ENCODE data around the gene CACNA1C.
A peak's percentile ranks its signal among the peaks of the same experiment; 100 is the strongest.
"Not testable (repeated sequence)": the region's sequence is repeated elsewhere in the genome, so short reads cannot be mapped to it uniquely, and the experiment has no call there.

The CACNA1C gene

GRCh38 chr12:2481346-2481745, 428.6 kb downstream of the CACNA1C start:
- H3K4me3 Mint-ChIP-seq, result no peak overlapping the region
- ATAC-seq (no peak), DNase-seq (no peak)
- peaks cover 7% of the 10 kb centered on the region for H3K27me3 Mint-ChIP-seq
- peak overlapping the region in 1 of 2 donors; percentile 56 for H3K27ac Mint-ChIP-seq
- H3K9me3 Mint-ChIP-seq, result no peaks in the 10 kb centered on the region
- no peaks in the 10 kb centered on the region for H3K4me1 Mint-ChIP-seq

DNA sequence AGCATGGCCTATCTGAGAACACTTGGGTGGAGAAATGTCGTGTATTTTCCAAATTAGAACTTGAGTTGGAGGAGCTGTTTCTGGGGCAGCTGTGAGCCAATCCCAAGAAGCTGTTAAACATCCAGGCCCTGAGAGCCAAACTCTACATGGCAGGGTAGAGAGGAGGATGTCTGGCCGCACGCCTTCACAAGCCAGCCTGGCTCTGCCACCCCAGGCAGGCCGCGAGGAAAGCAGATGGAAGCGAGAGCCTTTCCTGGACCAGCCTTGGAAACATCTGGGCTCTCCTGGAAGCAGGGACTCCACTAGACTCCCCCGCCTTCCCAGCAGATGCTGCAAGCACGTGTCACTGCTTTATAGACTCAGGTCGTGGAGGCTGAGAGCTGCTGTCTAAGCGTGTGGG, 429.2 kb downstream of the CACNA1C start:
- Mint-ChIP-seq H3K4me1 (no peaks in the 10 kb centered on the region), H3K4me3 (no peak overlapping the region), H3K27me3 (peaks cover 7% of the 10 kb centered on the region), H3K27ac (peak overlapping the region; percentile 16 to 25), H3K9me3 (no peaks in the 10 kb centered on the region)
- no peak for ATAC-seq
- DNase-seq, result no peak

GRCh38 chr12:2482938-2483660, 430.3 kb downstream of the CACNA1C start:
- Mint-ChIP-seq H3K9me3 (no peaks in the 10 kb centered on the region), H3K27me3 (peaks cover 7% of the 10 kb centered on the region), H3K4me1 (no peaks in the 10 kb centered on the region), H3K27ac (no peak overlapping the region), H3K4me3 (no peak overlapping the region)
- ATAC-seq (no peak), DNase-seq (no peak)

DNA sequence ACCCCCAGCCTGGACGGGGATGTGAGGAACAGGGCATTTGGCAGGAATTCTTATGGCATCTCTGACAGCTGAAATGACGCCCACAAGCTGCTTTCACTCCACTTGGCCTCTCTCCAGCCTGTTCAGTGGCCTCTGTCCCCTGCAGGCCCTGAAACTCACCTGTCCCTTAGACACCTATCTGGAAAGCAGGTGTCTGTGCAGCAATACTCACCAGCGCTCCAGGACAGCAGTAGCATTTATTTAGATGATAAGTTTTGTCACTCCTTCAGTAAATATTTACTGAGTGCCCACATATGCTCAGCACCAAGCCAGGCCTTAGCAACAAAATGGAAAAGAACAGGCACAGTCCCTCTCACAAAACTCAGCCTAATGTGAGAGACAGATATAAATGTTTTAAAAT, 430.9 kb downstream of the CACNA1C start:
- Mint-ChIP-seq H3K4me1 (no peaks in the 10 kb centered on the region), H3K9me3 (no peaks in the 10 kb centered on the region), H3K27ac (no peak overlapping the region), H3K4me3 (no peak overlapping the region), H3K27me3 (peaks cover 7% of the 10 kb centered on the region)
- DNase-seq (no peak), ATAC-seq (no peak)

- H3K27ac Mint-ChIP-seq, result no peak overlapping the region
- H3K27me3 Mint-ChIP-seq, result peaks cover 7% of the 10 kb centered on the region
- ATAC-seq (no peak), DNase-seq (no peak)
- H3K4me1 Mint-ChIP-seq, result no peaks in the 10 kb centered on the region
- H3K9me3 Mint-ChIP-seq, result no peaks in the 10 kb centered on the region
- H3K4me3 Mint-ChIP-seq, result no peak overlapping the region
Measured at GRCh38 chr12:2484141-2484776, 431.5 kb downstream of the CACNA1C start.

DNA sequence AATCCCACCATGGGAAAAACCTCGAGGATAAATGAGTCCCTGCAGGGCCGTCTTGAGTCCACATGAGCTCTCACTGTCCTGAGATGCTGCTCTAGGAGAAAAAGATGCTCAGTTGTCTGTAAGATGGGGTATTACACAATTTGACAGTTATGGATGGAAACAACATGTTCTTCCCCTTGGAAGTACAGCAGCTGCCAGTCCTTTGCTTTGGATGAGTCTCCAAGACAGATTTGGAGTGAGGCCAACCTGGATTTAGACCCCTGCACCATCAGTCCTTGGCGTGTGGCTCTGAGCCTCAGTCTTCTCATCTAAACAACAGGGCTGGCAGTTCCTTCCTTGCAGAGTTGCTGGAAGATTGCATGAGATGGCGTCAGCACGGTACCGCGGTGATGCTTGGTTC, 432.9 kb downstream of the CACNA1C start:
- no peak for DNase-seq
- no peaks in the 10 kb centered on the region for H3K27me3 Mint-ChIP-seq
- no peaks in the 10 kb centered on the region for H3K9me3 Mint-ChIP-seq
- no peak overlapping the region for H3K4me3 Mint-ChIP-seq
- no peaks in the 10 kb centered on the region for H3K4me1 Mint-ChIP-seq
- no peak for ATAC-seq
- H3K27ac Mint-ChIP-seq, result no peak overlapping the region

- no peaks in the 10 kb centered on the region for H3K9me3 Mint-ChIP-seq
- ATAC-seq (no peak), DNase-seq (no peak)
- no peaks in the 10 kb centered on the region for H3K4me1 Mint-ChIP-seq
- no peak overlapping the region for H3K27ac Mint-ChIP-seq
- no peak overlapping the region for H3K4me3 Mint-ChIP-seq
- H3K27me3 Mint-ChIP-seq, result no peaks in the 10 kb centered on the region
Measured at GRCh38 chr12:2486796-2487195, 434.0 kb downstream of the CACNA1C start.

- H3K27me3 Mint-ChIP-seq, result no peaks in the 10 kb centered on the region
- H3K4me1 Mint-ChIP-seq, result no peaks in the 10 kb centered on the region
- H3K9me3 Mint-ChIP-seq, result no peaks in the 10 kb centered on the region
- DNase-seq (no peak), ATAC-seq (no peak)
- H3K27ac Mint-ChIP-seq, result no peak overlapping the region
- no peak overlapping the region for H3K4me3 Mint-ChIP-seq
Measured at GRCh38 chr12:2487278-2487677, 434.5 kb downstream of the CACNA1C start.

- Mint-ChIP-seq H3K27me3 (no peaks in the 10 kb centered on the region), H3K4me1 (no peaks in the 10 kb centered on the region), H3K4me3 (no peak overlapping the region), H3K9me3 (no peaks in the 10 kb centered on the region), H3K27ac (no peak overlapping the region)
- DNase-seq (no peak), ATAC-seq (no peak)
Measured at GRCh38 chr12:2488131-2488530, 435.3 kb downstream of the CACNA1C start.

- ATAC-seq (no peak), DNase-seq (no peak)
- Mint-ChIP-seq H3K4me1 (no peaks in the 10 kb centered on the region), H3K9me3 (no peaks in the 10 kb centered on the region), H3K27ac (no peak overlapping the region), H3K4me3 (no peak overlapping the region), H3K27me3 (no peaks in the 10 kb centered on the region)
Measured at GRCh38 chr12:2488596-2488995, 435.8 kb downstream of the CACNA1C start.

DNA sequence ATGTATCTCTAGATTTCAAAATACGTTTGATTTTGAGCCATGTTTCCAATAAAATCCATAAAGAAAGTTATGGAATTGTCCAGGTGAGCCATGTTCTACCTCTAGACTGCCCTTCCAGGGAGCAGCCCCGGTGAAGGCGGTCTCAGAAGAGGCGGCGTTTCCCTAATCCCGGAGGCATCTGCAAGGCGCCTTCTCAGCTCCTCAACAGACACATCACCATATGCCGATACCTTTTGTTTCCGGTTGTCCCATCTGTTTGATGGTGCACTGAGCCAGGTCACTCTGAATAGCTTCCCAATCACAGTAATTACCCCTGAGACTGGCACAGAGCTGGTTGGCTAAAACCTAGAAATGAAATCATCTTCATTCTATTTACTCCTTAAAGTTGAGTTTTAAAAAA, 436.5 kb downstream of the CACNA1C start:
- ATAC-seq (no peak), DNase-seq (no peak)
- Mint-ChIP-seq H3K4me3 (no peak overlapping the region), H3K27me3 (no peaks in the 10 kb centered on the region), H3K27ac (no peak overlapping the region), H3K4me1 (no peaks in the 10 kb centered on the region), H3K9me3 (no peaks in the 10 kb centered on the region)

GRCh38 chr12:2490831-2491230, 438.0 kb downstream of the CACNA1C start:
- ATAC-seq, result no peak
- H3K27me3 Mint-ChIP-seq, result peaks cover 8% of the 10 kb centered on the region
- no peaks in the 10 kb centered on the region for H3K9me3 Mint-ChIP-seq
- H3K27ac Mint-ChIP-seq, result no peak overlapping the region
- no peak for DNase-seq
- no peak overlapping the region for H3K4me3 Mint-ChIP-seq
- H3K4me1 Mint-ChIP-seq, result no peaks in the 10 kb centered on the region

DNA sequence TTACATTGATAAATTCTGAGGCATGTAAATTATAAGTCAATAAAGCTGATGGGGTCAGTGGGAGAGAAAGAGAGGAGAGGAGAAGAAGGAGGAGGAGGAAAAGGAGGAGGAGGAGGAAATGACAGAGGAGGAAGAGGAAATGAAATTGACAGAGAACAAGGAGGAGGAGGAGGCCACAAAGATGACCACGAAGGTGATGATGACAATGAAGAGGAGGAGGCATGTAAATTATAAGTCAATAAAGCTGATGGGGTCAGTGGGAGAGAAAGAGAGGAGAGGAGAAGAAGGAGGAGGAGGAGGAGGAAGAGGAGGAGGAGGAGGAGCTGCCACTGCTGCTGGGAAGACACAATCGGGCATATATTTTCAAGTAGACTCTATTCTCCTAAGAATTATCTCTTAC, 438.6 kb downstream of the CACNA1C start:
- not testable (repeated sequence) for DNase-seq, H3K9me3 Mint-ChIP-seq, H3K4me3 Mint-ChIP-seq, ATAC-seq, H3K27ac Mint-ChIP-seq, H3K4me1 Mint-ChIP-seq
- H3K27me3 Mint-ChIP-seq, result peaks cover 13% of the 10 kb centered on the region

- H3K27ac Mint-ChIP-seq, result no peak overlapping the region
- H3K27me3 Mint-ChIP-seq, result peaks cover 13% of the 10 kb centered on the region
- H3K4me1 Mint-ChIP-seq, result no peaks in the 10 kb centered on the region
- ATAC-seq (no peak), DNase-seq (no peak)
- H3K9me3 Mint-ChIP-seq, result no peaks in the 10 kb centered on the region
- no peak overlapping the region for H3K4me3 Mint-ChIP-seq
Measured at GRCh38 chr12:2492236-2492635, 439.4 kb downstream of the CACNA1C start.

GRCh38 chr12:2493086-2493485, 440.3 kb downstream of the CACNA1C start:
- no peaks in the 10 kb centered on the region for H3K4me1 Mint-ChIP-seq
- DNase-seq, result no peak
- H3K9me3 Mint-ChIP-seq, result no peaks in the 10 kb centered on the region
- no peak overlapping the region for H3K4me3 Mint-ChIP-seq
- H3K27me3 Mint-ChIP-seq, result peaks cover 13% of the 10 kb centered on the region
- H3K27ac Mint-ChIP-seq, result no peak overlapping the region
- no peak for ATAC-seq

DNA sequence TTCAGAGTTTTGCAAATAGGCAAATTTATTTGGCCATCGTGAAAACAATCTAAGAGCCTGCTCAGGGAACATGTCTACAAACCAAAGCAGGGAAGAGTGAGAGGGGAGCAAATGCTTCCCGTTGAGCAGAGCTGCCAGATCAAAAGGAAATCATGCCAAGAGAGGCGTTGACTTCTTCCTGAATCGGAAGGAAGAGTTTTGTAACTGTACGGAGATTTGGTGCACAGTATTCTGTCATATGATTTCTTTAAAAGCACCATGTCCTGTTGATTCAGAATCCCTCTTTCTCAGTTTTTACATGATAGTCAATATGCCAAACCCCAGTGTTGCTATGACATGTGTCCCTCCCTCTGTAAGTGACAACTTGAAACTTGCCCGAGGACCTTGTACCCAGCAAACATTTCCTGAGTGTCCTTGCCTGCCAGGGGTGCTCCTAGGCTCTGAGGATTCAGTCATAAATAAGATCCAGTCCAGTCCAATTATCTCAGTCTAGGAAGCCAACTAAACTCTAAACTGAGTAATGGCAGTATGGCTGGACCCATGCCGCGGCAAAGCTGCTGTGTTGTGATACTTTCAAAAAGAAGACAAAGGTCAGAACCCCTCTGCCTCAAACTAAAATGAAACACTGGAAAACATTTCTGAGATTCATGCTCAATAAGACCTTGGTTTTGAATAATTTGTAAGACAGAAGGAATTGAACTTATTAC, 441.9 kb downstream of the CACNA1C start:
- Mint-ChIP-seq H3K27me3 (peaks cover 13% of the 10 kb centered on the region), H3K4me3 (no peak overlapping the region), H3K27ac (no peak overlapping the region), H3K4me1 (no peaks in the 10 kb centered on the region), H3K9me3 (no peaks in the 10 kb centered on the region)
- ATAC-seq (no peak), DNase-seq (no peak)
